ENCODE results near the gene PCDH15. TPM values are rescaled to one million over a fixed set of nuclear protein-coding genes. Genes with fewer than 3 reads are reported as not detected.

PCDH15 gene
- total RNA-seq, 1 donor from 2014 or later: not detected

GRCh38 chr10:53852450-53853175 lies 948.4 kb downstream of the PCDH15 start:
- ATAC-seq (ENCODE audit: low read depth): no peak

GRCh38 chr10:53846809-53847208 lies 954.2 kb downstream of the PCDH15 start:
- Mint-ChIP-seq H3K9me3 (no peaks in the 10 kb centered on the region), H3K4me1 (no peaks in the 10 kb centered on the region), H3K27me3 (no peaks in the 10 kb centered on the region), H3K4me3 (no peak overlapping the region), H3K36me3 (ENCODE audit: low read depth) (no peaks in the 10 kb centered on the region), H3K27ac (no peak overlapping the region)
- DNase-seq: no peak
- no peak for ATAC-seq (ENCODE audit: low read depth)
- intact Hi-C loops (cut with micrococcal nuclease): no loop called here
- CTCF ChIA-PET: no interaction called here
- no peak for TF ChIP-seq CTCF (IDR thresholded peaks at IDR 0.05)
- POLR2A ChIA-PET: no interaction called here

More at GRCh38 chr10:53852450-53853175, 948.4 kb downstream of the PCDH15 start:
- H3K27ac Mint-ChIP-seq: no peak overlapping the region
- ChIA-PET CTCF (no interaction called here), POLR2A (no interaction called here)
- no peak overlapping the region for H3K4me3 Mint-ChIP-seq
- no peaks in the 10 kb centered on the region for H3K9me3 Mint-ChIP-seq
- no peak for TF ChIP-seq CTCF (IDR thresholded peaks at IDR 0.05)
- intact Hi-C loops (cut with micrococcal nuclease): no loop called here
- H3K4me1 Mint-ChIP-seq: no peaks in the 10 kb centered on the region
- H3K27me3 Mint-ChIP-seq: no peaks in the 10 kb centered on the region
- H3K36me3 Mint-ChIP-seq (ENCODE audit: low read depth): no peaks in the 10 kb centered on the region
- DNase-seq: no peak

- ChIA-PET POLR2A (no interaction called here), CTCF (no interaction called here)
- Mint-ChIP-seq H3K9me3 (no peaks in the 10 kb centered on the region), H3K4me1 (no peaks in the 10 kb centered on the region), H3K27me3 (no peaks in the 10 kb centered on the region), H3K27ac (no peak overlapping the region), H3K4me3 (no peak overlapping the region), H3K36me3 (ENCODE audit: low read depth) (no peaks in the 10 kb centered on the region)
- intact Hi-C loops (cut with micrococcal nuclease): no loop called here
- ATAC-seq (ENCODE audit: low read depth): no peak
- DNase-seq: no peak
- TF ChIP-seq CTCF (IDR thresholded peaks at IDR 0.05): no peak
Observed at GRCh38 chr10:53843736-53844362, 957.2 kb downstream of the PCDH15 start.

GRCh38 chr10:53841483-53842145 lies 959.4 kb downstream of the PCDH15 start:
- POLR2A ChIA-PET: no interaction called here

More at GRCh38 chr10:53841483-53842145, 959.4 kb downstream of the PCDH15 start:
- intact Hi-C loops (cut with micrococcal nuclease): no loop called here
- Mint-ChIP-seq H3K27me3 (no peaks in the 10 kb centered on the region), H3K36me3 (ENCODE audit: low read depth) (no peaks in the 10 kb centered on the region), H3K4me3 (no peak overlapping the region), H3K9me3 (no peaks in the 10 kb centered on the region), H3K27ac (no peak overlapping the region), H3K4me1 (no peaks in the 10 kb centered on the region)
- ATAC-seq (ENCODE audit: low read depth): no peak
- DNase-seq: no peak
- CTCF ChIA-PET: no interaction called here
- no peak for TF ChIP-seq CTCF (IDR thresholded peaks at IDR 0.05)
